Measurements from ENCODE around the gene CAMK1D. TPM values are rescaled to one million over a fixed set of nuclear protein-coding genes. Genes with fewer than 3 reads are reported as not detected.
A peak's percentile ranks its signal among the peaks of the same experiment; 100 is the strongest.

CAMK1D gene
- total RNA-seq, 4 donors from 2014 or later: 29.7 to 36.7 (median 33.3) TPM

DNA sequence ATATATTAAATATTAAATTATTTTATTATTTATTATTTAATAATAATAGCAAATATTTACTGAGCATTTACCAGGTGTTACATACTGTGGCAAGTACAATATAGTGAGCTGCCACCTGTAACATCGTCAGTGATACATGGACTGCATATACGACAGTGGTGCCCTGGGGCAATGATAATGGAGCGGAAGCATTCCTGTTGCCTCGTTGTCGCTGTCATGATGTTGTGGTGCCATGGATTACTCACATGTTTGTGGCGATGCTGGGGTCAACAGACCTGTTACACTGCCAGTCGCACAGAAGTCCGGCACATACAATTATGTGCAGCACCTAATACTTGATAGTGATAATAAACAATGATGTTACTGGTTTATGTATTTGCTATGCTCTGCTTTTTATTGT is 20.6 kb downstream of the CAMK1D start:
- H3K4me3 ChIP-seq (ENCODE audit: low read depth, poor library complexity, severe bottlenecking): no peak overlapping the region
- DNase-seq (ENCODE audit: low spot score in 2 of 2): peak in 1 of 2 donors; percentile 32
- 90 to 93% methylated on average over 8 of the region's 8 CpGs for WGBS, 2 donors
- intact Hi-C loops (cut with DNase I; ENCODE audit: low total_unique reads): no loop called here
- TF ChIP-seq, protein P1, sequence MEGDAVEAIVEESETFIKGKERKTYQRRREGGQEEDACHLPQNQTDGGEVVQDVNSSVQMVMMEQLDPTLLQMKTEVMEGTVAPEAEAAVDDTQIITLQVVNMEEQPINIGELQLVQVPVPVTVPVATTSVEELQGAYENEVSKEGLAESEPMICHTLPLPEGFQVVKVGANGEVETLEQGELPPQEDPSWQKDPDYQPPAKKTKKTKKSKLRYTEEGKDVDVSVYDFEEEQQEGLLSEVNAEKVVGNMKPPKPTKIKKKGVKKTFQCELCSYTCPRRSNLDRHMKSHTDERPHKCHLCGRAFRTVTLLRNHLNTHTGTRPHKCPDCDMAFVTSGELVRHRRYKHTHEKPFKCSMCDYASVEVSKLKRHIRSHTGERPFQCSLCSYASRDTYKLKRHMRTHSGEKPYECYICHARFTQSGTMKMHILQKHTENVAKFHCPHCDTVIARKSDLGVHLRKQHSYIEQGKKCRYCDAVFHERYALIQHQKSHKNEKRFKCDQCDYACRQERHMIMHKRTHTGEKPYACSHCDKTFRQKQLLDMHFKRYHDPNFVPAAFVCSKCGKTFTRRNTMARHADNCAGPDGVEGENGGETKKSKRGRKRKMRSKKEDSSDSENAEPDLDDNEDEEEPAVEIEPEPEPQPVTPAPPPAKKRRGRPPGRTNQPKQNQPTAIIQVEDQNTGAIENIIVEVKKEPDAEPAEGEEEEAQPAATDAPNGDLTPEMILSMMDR (IDR thresholded peaks at IDR 0.05): no peak
- TF ChIP-seq POLR2A (IDR thresholded peaks at IDR 0.05): no peak

DNA sequence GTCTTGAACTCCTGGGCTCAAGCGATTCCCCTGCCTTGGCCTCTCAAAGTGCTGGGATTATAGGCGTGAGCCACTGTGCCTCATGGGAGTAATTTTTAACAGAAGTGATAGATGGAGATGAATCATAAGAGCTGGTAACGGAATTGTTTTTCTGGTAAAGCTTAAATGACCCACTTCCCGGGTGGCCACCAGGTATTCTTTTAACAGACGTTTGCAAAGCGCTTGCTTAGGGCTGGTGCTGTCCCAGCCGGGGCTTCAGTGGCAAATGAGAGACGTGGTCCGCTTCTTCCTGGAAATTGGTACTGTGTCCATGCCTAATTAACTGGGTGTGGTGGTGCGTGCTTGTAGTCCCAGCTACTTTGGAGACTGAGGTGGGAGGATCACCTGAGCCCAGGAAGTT is 23.5 kb downstream of the CAMK1D start:
- TF ChIP-seq POLR2A (IDR thresholded peaks at IDR 0.05): no peak
- TF ChIP-seq, protein P1 (IDR thresholded peaks at IDR 0.05): no peak
- DNase-seq (ENCODE audit: low spot score in 2 of 2): peak in 1 of 2 donors; percentile 21
- intact Hi-C loops (cut with DNase I; ENCODE audit: low total_unique reads): no loop called here
- H3K4me3 ChIP-seq (ENCODE audit: low read depth, poor library complexity, severe bottlenecking): no peak overlapping the region
- 79 to 81% methylated on average over 10 of the region's 10 CpGs for WGBS, 2 donors

DNA sequence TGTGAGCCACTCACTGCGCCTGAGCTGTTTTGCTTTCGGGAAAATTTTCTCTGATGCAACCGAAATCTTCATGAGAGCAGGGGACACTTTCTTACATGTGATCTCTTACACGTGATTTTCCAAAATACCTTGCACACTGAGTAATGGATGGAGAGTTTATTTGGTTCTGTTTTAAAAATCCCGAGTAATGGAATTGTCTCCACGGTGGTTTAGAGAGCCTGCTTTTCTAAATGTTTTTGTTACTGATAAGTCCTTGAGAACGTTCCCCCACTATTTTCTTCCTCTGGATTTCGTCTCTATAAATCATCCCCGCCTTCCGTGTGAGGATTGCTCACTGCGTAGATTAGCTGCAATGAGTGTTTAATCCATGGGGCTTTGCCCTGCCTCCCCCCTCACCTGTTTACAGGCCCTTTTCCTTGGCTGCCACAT is 25.7 kb downstream of the CAMK1D start:
- WGBS, 2 donors: 82 to 85% methylated on average over 11 of the region's 11 CpGs
- intact Hi-C loops (cut with DNase I; ENCODE audit: low total_unique reads): no loop called here
- TF ChIP-seq, protein P1 (IDR thresholded peaks at IDR 0.05): no peak
- no peak for TF ChIP-seq POLR2A (IDR thresholded peaks at IDR 0.05)
- DNase-seq (ENCODE audit: low spot score in 2 of 2): peak in 1 of 2 donors; percentile 39
- H3K4me3 ChIP-seq (ENCODE audit: low read depth, poor library complexity, severe bottlenecking): no peak overlapping the region

DNA sequence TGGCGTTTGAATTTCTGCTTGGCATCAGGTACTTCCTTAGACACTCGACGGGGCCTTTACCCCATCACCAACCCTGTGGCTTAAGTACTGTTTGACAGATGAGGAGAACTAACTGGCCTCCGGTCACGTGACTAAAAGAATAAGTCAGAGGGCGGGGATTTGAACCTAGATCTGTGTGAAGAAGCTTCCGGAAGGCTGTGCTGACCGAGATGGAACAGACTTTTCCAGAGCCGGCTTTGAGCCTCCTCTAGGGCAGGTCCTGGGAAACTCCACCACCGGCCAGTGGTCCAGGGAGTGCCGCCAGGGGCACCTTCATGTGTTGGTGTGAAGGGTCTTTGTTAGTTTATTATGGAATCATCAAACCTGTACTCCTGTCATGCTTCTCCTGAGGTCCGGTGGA is 26.9 kb downstream of the CAMK1D start:
- DNase-seq (ENCODE audit: low spot score in 2 of 2): peak in 1 of 2 donors; percentile 70
- WGBS, 2 donors: 96% methylated on average over 12 of the region's 12 CpGs
- intact Hi-C loops (cut with DNase I; ENCODE audit: low total_unique reads): no loop called here
- TF ChIP-seq POLR2A (IDR thresholded peaks at IDR 0.05): no peak
- TF ChIP-seq, protein P1 (IDR thresholded peaks at IDR 0.05): no peak
- H3K4me3 ChIP-seq (ENCODE audit: low read depth, poor library complexity, severe bottlenecking): no peak overlapping the region

DNA sequence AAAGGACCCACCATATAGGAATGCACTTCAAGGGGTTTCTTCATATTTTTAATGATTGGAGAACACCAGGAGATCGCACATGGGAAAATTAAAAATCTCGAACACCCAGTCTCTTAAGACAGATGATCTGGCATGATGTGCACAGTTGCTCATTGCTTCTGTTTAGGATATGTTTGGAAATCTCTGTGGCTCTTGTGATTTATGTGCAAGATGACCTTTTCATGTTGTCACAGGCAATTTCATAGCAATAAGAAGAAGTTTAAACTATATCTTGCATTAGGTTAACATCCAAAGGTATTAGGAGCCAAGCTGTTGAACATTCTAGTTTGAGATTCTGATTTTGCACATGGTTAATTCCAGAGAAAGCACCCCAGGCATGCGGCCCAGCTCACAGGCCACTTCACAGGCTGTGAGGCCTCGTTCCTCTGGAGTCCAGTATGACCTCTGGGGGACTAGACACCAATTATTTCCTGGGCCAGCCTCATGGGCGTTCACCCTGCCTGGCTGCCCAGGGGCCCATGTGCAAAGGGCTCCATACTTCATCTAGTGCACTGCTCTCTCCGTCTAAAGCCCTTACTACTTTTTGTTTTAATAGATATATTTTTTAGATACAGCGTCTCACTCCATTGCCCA is 28.4 kb downstream of the CAMK1D start:
- no peak overlapping the region for H3K4me3 ChIP-seq (ENCODE audit: low read depth, poor library complexity, severe bottlenecking)
- intact Hi-C loops (cut with DNase I; ENCODE audit: low total_unique reads): no loop called here
- WGBS, 2 donors: 69 to 81% methylated on average over 7 of the region's 7 CpGs
- DNase-seq (ENCODE audit: low spot score in 2 of 2): peak in 1 of 2 donors; percentile 40
- TF ChIP-seq, protein P1 (IDR thresholded peaks at IDR 0.05): no peak
- TF ChIP-seq POLR2A (IDR thresholded peaks at IDR 0.05): no peak

DNA sequence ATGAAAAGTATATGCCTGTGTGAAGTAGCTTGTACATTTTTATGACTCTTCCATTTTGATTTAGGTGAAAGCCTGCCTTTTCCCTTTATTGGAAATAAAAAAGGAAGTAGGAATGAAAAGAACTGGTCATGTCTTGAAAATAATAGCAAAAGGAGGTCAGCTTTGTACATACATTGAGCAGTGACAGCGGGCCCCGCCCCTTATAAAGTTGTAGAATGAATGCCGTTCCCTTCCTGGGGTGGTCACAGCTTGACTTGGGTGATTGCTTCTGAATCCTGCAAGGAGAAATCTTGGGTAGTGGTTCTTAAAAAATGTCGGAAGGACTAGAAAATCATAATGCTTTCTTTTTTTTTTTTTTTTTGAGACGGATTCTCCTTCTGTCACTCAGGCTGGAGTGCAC is 31.7 kb downstream of the CAMK1D start:
- TF ChIP-seq, protein P1 (IDR thresholded peaks at IDR 0.05): no peak
- no peak for TF ChIP-seq POLR2A (IDR thresholded peaks at IDR 0.05)
- intact Hi-C loops (cut with DNase I; ENCODE audit: low total_unique reads): no loop called here
- H3K4me3 ChIP-seq (ENCODE audit: low read depth, poor library complexity, severe bottlenecking): no peak overlapping the region
- DNase-seq (ENCODE audit: low spot score in 2 of 2): peak in 1 of 2 donors; percentile 70
- WGBS, 2 donors: 91 to 92% methylated on average over 5 of the region's 5 CpGs
